ENCODE results near the gene DUSP3.

DNA sequence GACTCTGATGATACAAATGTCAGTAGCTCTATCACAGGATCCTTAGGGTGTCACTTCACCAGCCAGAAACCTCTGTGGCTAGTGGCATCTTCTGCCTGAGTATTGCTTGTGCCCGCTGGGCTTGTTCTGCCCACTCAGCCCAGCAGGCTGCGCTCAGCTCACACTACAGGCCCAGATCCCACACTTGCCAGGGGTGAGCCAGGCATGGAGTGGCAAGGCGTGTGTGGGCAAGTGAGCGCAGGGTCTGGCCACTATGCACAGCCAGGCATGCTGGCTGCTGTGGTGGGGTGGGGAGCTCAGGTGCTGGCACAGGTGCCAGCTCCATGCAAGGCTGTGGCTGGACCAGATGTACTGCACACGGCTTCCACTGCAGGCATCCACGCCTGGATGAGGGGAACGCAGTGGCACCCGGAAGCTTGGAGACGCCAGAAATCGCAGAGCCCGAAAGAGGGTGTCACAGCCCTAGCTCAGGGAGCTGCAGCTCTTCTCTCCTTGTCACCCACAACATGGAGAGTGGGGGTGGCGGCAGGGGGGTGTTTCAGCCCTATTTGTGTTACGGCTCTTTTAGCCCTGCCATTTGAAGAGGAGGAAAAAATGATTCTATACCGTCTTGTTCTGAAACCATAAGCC, 11.6 kb upstream of the DUSP3 start:
- TF ChIP-seq, protein P1, sequence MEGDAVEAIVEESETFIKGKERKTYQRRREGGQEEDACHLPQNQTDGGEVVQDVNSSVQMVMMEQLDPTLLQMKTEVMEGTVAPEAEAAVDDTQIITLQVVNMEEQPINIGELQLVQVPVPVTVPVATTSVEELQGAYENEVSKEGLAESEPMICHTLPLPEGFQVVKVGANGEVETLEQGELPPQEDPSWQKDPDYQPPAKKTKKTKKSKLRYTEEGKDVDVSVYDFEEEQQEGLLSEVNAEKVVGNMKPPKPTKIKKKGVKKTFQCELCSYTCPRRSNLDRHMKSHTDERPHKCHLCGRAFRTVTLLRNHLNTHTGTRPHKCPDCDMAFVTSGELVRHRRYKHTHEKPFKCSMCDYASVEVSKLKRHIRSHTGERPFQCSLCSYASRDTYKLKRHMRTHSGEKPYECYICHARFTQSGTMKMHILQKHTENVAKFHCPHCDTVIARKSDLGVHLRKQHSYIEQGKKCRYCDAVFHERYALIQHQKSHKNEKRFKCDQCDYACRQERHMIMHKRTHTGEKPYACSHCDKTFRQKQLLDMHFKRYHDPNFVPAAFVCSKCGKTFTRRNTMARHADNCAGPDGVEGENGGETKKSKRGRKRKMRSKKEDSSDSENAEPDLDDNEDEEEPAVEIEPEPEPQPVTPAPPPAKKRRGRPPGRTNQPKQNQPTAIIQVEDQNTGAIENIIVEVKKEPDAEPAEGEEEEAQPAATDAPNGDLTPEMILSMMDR (conservative IDR thresholded peaks at IDR 0.05) = peak; percentile 30
- TF ChIP-seq ZFX (IDR thresholded peaks at IDR 0.05) = no peak

Measured in C4-2B (cell line).